Central memory CD8-positive, alpha-beta T cell (primary cell): Measurements from ENCODE around the gene STH.

Experiments
- ATAC-seq: fragments of 150-1000 bp; cut with Tn5 transposase; replicated peaks from 2 replicates; pipeline ENCODE4 v1.10.0; 2022; ENCODE audit warnings: mild to moderate bottlenecking, moderate FRiP score, moderate number of reproducible peaks; ENCODE audit not compliant: poor library complexity, severe bottlenecking; ENCODE audit errors: extremely low read depth
- DNase-seq, 2 donors: peaks; one replicate each; pipeline ENCODE4 v3.0.0; 2021; ENCODE audit warnings: low spot score in 2 of 2
- H3K27ac Mint-ChIP-seq: one replicate; pipeline ENCODE4 v1.8.0; 2022; ENCODE audit warnings: low read depth, mild to moderate bottlenecking, moderate library complexity, mixed read lengths
- H3K27me3 Mint-ChIP-seq: one replicate; pipeline ENCODE4 v1.8.0; 2022; ENCODE audit warnings: mixed read lengths
- H3K36me3 Mint-ChIP-seq: one replicate; pipeline ENCODE4 v1.8.0; 2022; ENCODE audit warnings: mild to moderate bottlenecking, moderate library complexity, mixed read lengths; ENCODE audit not compliant: insufficient read depth
- H3K4me1 Mint-ChIP-seq: one replicate; pipeline ENCODE4 v1.8.0; 2022; ENCODE audit warnings: mixed read lengths
- H3K4me3 Mint-ChIP-seq: one replicate; pipeline ENCODE4 v1.8.0; 2022; ENCODE audit warnings: mild to moderate bottlenecking, moderate library complexity, mixed read lengths
- H3K9me3 Mint-ChIP-seq: one replicate; pipeline ENCODE4 v1.8.0; 2022; ENCODE audit warnings: mixed read lengths

Gene STH

GRCh38 chr17:45980855-45981254 is 18.2 kb upstream of the STH start:
- Mint-ChIP-seq H3K27ac (no peak overlapping the region), H3K4me3 (no peak overlapping the region), H3K27me3 (peaks cover 9% of the 10 kb centered on the region), H3K36me3 (peaks cover 1% of the 10 kb centered on the region), H3K9me3 (no peaks in the 10 kb centered on the region), H3K4me1 (no peaks in the 10 kb centered on the region)
- no peak for ATAC-seq
- DNase-seq, result no peak

GRCh38 chr17:45981306-45981705 is 17.7 kb upstream of the STH start:
- Mint-ChIP-seq H3K4me1 (no peaks in the 10 kb centered on the region), H3K27ac (no peak overlapping the region), H3K27me3 (peaks cover 9% of the 10 kb centered on the region), H3K9me3 (no peaks in the 10 kb centered on the region), H3K36me3 (peaks cover 1% of the 10 kb centered on the region), H3K4me3 (no peak overlapping the region)
- no peak for DNase-seq
- no peak for ATAC-seq

GRCh38 chr17:45982791-45983613 is 16.0 kb upstream of the STH start:
- Mint-ChIP-seq H3K27me3 (peaks cover 9% of the 10 kb centered on the region), H3K27ac (no peak overlapping the region), H3K9me3 (no peaks in the 10 kb centered on the region), H3K36me3 (no peaks in the 10 kb centered on the region), H3K4me1 (no peaks in the 10 kb centered on the region), H3K4me3 (no peak overlapping the region)
- DNase-seq (no peak), ATAC-seq (no peak)

GRCh38 chr17:45983614-45984310 is 15.3 kb upstream of the STH start:
- no peaks in the 10 kb centered on the region for H3K4me1 Mint-ChIP-seq
- DNase-seq (no peak), ATAC-seq (no peak)
- H3K4me3 Mint-ChIP-seq, result no peak overlapping the region
- peaks cover 9% of the 10 kb centered on the region for H3K27me3 Mint-ChIP-seq
- H3K36me3 Mint-ChIP-seq, result no peaks in the 10 kb centered on the region
- H3K27ac Mint-ChIP-seq, result no peak overlapping the region
- H3K9me3 Mint-ChIP-seq, result no peaks in the 10 kb centered on the region

- no peaks in the 10 kb centered on the region for H3K4me1 Mint-ChIP-seq
- no peaks in the 10 kb centered on the region for H3K9me3 Mint-ChIP-seq
- no peak for DNase-seq
- H3K4me3 Mint-ChIP-seq, result no peak overlapping the region
- H3K36me3 Mint-ChIP-seq, result no peaks in the 10 kb centered on the region
- no peak overlapping the region for H3K27ac Mint-ChIP-seq
- H3K27me3 Mint-ChIP-seq, result peaks cover 9% of the 10 kb centered on the region
- no peak for ATAC-seq
Observed at GRCh38 chr17:45984368-45984767, 14.7 kb upstream of the STH start.

GRCh38 chr17:45985447-45985846 is 13.6 kb upstream of the STH start:
- H3K9me3 Mint-ChIP-seq, result no peaks in the 10 kb centered on the region
- no peak overlapping the region for H3K4me3 Mint-ChIP-seq
- H3K36me3 Mint-ChIP-seq, result no peaks in the 10 kb centered on the region
- H3K27me3 Mint-ChIP-seq, result peaks cover 9% of the 10 kb centered on the region
- no peak overlapping the region for H3K27ac Mint-ChIP-seq
- no peak for ATAC-seq
- no peaks in the 10 kb centered on the region for H3K4me1 Mint-ChIP-seq
- DNase-seq, result no peak

GRCh38 chr17:45986056-45986455 is 13.0 kb upstream of the STH start:
- Mint-ChIP-seq H3K4me3 (no peak overlapping the region), H3K4me1 (no peaks in the 10 kb centered on the region), H3K36me3 (no peaks in the 10 kb centered on the region), H3K27me3 (peaks cover 9% of the 10 kb centered on the region), H3K27ac (no peak overlapping the region), H3K9me3 (no peaks in the 10 kb centered on the region)
- ATAC-seq (no peak), DNase-seq (no peak)

- no peaks in the 10 kb centered on the region for H3K9me3 Mint-ChIP-seq
- ATAC-seq (no peak), DNase-seq (no peak)
- no peaks in the 10 kb centered on the region for H3K27me3 Mint-ChIP-seq
- H3K4me3 Mint-ChIP-seq, result no peak overlapping the region
- no peaks in the 10 kb centered on the region for H3K36me3 Mint-ChIP-seq
- H3K4me1 Mint-ChIP-seq, result no peaks in the 10 kb centered on the region
- H3K27ac Mint-ChIP-seq, result no peak overlapping the region
Observed at GRCh38 chr17:45987706-45988105, 11.3 kb upstream of the STH start.

- H3K27me3 Mint-ChIP-seq, result no peaks in the 10 kb centered on the region
- H3K4me1 Mint-ChIP-seq, result no peaks in the 10 kb centered on the region
- ATAC-seq (no peak), DNase-seq (no peak)
- no peak overlapping the region for H3K4me3 Mint-ChIP-seq
- no peaks in the 10 kb centered on the region for H3K36me3 Mint-ChIP-seq
- H3K9me3 Mint-ChIP-seq, result no peaks in the 10 kb centered on the region
- H3K27ac Mint-ChIP-seq, result no peak overlapping the region
Observed at GRCh38 chr17:45989759-45990158, 9.3 kb upstream of the STH start.

- peaks cover 2% of the 10 kb centered on the region for H3K36me3 Mint-ChIP-seq
- no peak overlapping the region for H3K4me3 Mint-ChIP-seq
- H3K4me1 Mint-ChIP-seq, result no peaks in the 10 kb centered on the region
- no peaks in the 10 kb centered on the region for H3K27me3 Mint-ChIP-seq
- DNase-seq (no peak), ATAC-seq (no peak)
- H3K27ac Mint-ChIP-seq, result no peak overlapping the region
- no peaks in the 10 kb centered on the region for H3K9me3 Mint-ChIP-seq
Observed at GRCh38 chr17:45990886-45991285, 8.2 kb upstream of the STH start.

- no peaks in the 10 kb centered on the region for H3K4me1 Mint-ChIP-seq
Observed at GRCh38 chr17:45991341-45991740, 7.7 kb upstream of the STH start.

GRCh38 chr17:45992175-45992574 is 6.9 kb upstream of the STH start:
- Mint-ChIP-seq H3K27me3 (no peaks in the 10 kb centered on the region), H3K4me1 (no peaks in the 10 kb centered on the region), H3K36me3 (peaks cover 2% of the 10 kb centered on the region), H3K27ac (no peak overlapping the region), H3K4me3 (no peak overlapping the region), H3K9me3 (no peaks in the 10 kb centered on the region)
- DNase-seq (no peak), ATAC-seq (no peak)

More at GRCh38 chr17:45991341-45991740, 7.7 kb upstream of the STH start:
- DNase-seq, result no peak
- H3K9me3 Mint-ChIP-seq, result no peaks in the 10 kb centered on the region
- no peak for ATAC-seq
- H3K36me3 Mint-ChIP-seq, result peaks cover 2% of the 10 kb centered on the region
- H3K27ac Mint-ChIP-seq, result no peak overlapping the region
- no peak overlapping the region for H3K4me3 Mint-ChIP-seq
- no peaks in the 10 kb centered on the region for H3K27me3 Mint-ChIP-seq

- Mint-ChIP-seq H3K9me3 (no peaks in the 10 kb centered on the region), H3K36me3 (peaks cover 2% of the 10 kb centered on the region), H3K4me1 (no peaks in the 10 kb centered on the region), H3K27ac (no peak overlapping the region), H3K27me3 (no peaks in the 10 kb centered on the region), H3K4me3 (no peak overlapping the region)
- ATAC-seq (no peak), DNase-seq (no peak)
Observed at GRCh38 chr17:45992904-45993303, 6.1 kb upstream of the STH start.
